Epithelial cell of proximal tubule (primary cell): ENCODE measurements around the gene ITGB1BP1. TPM values are rescaled to one million over a fixed set of nuclear protein-coding genes. Genes with fewer than 3 reads are reported as not detected.

Experiments used
- DNase-seq: peaks from one replicate; pipeline ENCODE4 v3.0.0-alpha.2; 2011; ENCODE audit warnings: low read depth
- H3K4me3 ChIP-seq: 2 replicates; pipeline ENCODE4 v1.5.1; 2011; ENCODE audit warnings: low read depth, mild to moderate bottlenecking, low read length
- total RNA-seq: library from RNA; depleted of rRNA; stranded (reverse); fragments of >200 nt; gene quantifications from 2 replicates; pipeline ENCODE4 v1.2.3, GENCODE V29; 2015
- TF ChIP-seq, protein P1 (sequence below): conservative IDR thresholded peaks from 2 replicates; pipeline ENCODE4 v1.5.1; 2012; ENCODE audit warnings: low read depth, mild to moderate bottlenecking, low read length

Gene ITGB1BP1
- total RNA-seq, 1 donor from 2014 or later = 62.6 TPM

DNA sequence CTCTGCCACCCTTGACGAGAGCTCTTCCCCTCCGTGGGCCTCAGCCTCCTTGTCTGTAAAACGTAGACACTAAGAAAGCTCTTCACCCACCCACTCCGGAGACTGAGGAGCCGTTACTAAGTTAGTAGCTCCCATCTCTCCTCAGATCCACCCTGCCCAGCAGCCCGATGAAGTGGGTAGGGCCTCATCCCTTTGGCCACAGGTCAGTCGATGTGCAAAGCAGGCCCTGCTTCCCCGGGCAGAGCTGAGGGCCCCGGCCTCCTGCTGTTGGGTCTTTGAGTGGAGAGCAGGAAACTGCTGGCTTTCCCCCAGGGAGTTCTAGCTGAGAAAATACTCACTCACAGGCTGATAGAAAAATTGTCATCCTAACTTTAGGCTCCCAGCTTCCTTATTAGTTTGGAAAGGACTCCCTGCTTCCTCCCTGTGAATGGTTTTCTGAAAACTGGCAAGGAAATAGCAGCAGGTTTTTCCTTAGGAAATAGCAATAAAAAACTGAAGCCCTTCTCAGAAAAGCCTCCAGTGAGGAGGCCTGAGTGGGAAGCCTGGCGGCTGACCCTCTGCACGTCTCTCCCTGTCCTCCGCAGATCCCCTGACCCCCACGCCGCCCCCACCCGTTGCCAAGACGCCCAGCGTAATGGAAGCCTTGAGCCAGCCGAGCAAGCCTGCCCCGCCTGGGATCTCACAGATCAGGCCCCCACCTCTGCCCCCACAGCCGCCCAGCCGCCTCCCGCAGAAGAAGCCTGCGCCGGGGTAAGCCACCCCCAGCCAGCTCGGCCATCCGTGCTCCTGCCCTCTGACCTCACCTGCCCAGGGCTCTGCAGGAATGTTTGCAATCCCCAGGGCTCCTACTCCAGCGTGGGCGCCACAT is 30.2 kb downstream of the ITGB1BP1 start:
- TF ChIP-seq, protein P1, sequence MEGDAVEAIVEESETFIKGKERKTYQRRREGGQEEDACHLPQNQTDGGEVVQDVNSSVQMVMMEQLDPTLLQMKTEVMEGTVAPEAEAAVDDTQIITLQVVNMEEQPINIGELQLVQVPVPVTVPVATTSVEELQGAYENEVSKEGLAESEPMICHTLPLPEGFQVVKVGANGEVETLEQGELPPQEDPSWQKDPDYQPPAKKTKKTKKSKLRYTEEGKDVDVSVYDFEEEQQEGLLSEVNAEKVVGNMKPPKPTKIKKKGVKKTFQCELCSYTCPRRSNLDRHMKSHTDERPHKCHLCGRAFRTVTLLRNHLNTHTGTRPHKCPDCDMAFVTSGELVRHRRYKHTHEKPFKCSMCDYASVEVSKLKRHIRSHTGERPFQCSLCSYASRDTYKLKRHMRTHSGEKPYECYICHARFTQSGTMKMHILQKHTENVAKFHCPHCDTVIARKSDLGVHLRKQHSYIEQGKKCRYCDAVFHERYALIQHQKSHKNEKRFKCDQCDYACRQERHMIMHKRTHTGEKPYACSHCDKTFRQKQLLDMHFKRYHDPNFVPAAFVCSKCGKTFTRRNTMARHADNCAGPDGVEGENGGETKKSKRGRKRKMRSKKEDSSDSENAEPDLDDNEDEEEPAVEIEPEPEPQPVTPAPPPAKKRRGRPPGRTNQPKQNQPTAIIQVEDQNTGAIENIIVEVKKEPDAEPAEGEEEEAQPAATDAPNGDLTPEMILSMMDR = no peak
- DNase-seq = no peak
- H3K4me3 ChIP-seq = no peak overlapping the region

DNA sequence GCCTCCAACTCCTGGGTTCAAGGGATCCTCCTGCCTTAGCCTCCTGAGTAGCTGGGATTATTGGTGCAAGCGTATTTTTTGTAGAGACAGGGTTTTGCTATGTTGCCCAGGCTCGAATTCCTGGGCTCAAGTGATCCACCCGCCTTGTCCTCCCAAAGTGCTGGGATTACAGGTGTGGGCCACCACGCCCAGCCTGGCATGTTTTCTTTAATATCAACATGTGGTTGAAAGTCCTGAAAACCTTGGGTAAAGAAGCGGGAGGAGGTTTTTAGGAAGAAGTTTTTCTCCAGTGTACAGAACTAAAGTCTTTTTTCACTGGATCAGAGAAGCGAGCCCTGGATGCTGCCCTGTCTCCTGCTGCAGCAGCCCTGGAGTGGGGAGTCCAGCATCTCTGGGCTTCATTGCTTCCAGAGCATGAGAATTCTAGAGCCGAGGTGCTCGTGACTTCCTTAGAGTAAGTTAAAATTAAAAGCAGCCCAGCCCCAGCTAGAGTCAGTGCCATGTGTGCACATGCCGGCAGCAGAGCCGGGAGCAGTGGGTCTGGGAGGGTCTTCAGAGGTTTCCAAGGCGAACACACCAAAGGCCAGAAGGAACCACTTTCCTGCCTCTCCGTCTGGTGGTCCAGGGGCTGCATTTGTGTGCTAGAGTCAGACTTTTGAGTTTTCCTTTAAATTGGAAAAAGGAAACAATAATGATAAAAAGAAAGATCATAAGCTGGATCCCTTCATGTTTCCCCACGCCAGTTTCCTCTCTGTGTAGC is 31.2 kb downstream of the ITGB1BP1 start:
- DNase-seq = no peak
- TF ChIP-seq, protein P1 = no peak

DNA sequence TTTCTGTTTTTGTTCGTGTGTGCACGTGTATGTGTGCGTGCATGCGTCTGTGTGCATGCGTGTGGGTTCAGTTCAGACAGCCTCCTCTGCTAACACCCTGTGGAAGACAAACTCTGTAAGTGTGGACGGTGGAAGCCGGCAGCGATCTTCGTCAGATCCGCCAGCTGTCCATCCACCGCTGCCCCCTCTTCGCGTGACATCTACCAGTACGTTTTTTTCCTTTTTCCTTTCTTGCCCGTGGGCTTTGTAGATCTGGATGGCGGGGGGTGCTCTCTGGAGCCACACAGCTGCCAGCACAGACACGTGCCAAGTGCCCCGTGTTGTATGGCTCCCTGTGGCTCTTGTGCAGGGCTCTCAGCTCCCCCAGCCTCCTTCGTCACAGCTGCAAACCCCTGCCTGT is 32.3 kb downstream of the ITGB1BP1 start:
- DNase-seq = no peak
- no peak overlapping the region for H3K4me3 ChIP-seq
- TF ChIP-seq, protein P1 = no peak

More for the DNA sequence above, 31.2 kb downstream of the ITGB1BP1 start:
- H3K4me3 ChIP-seq = no peak overlapping the region

DNA sequence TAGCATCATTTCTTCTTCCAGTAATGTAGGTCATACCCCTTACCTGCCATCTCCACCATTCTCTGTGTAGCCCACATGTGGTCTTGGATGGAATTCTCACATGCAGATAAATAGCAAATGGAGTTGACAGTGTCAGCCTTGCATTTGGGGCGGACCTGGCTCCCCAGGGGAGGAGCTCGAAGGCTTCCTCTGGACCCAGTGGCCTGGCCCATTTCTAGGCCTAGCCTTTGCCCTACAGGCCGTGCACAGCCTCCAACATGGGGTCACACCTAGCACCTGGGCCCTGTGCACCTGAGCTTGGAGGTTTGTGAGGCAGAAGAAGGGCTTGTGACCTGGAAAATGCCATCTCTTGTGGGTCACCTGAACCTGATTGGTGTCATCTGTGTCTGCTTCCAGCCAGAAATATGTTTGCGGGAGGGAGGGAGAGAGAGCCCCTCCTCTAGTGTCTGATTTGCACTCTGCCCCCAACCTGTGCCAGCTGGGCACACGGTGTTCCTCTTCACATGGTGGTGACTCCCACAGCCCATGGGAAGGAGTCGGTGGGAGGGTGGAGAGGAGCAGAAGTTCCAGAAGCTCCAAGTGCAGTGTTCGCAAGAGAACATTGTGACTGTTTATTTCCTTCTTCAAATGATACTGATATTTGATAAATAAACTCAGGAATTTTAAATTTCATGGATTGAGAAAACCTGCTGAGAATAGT is 33.0 kb downstream of the ITGB1BP1 start:
- no peak for DNase-seq
- TF ChIP-seq, protein P1 = no peak
- H3K4me3 ChIP-seq = no peak overlapping the region

DNA sequence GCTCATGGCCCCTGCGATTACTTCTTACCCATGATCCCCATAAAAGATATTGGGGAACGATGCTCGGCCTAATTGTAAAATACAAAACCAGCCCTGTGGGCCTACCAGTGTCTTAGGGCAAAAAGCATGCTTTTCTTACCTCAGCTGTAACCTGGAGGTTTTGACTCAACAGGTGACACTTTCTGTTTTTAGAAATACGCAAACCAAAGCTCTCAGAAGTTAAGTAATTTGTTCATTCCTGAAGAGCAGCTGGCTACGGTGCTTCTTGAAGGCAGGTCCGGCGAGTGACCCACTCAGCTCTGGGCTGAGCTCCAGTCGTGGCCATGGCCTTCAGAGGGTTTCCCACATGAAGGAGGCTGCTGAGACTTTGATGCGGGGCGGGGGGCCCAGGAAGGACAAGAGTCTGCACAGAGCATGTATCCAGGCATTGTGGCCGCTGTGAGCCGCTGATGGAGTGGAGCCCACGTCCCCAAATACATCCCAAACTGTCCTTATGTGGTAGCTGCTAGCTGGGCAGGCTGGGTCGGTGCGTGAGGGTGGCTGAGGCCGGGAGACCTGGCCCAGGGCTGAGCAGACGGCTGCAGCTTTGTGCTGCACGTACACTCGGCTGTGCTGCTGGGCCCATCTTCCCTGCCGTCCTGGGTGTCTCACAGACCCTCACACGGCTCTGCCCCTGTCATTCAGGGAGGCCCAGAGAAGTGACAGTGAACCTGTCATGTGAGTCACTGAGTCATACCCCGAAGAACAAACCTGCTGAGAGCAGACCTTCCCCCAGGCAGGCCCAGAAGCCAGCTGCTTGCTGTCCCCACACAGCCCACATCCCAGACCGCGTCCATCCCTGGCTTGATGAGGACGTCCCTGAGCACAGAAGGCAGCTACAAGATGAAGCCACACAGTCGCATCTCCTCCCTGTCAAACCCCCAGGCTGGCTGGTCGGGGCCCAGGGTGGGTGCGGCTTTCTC is 34.1 kb downstream of the ITGB1BP1 start:
- no peak overlapping the region for H3K4me3 ChIP-seq
- no peak for DNase-seq
- TF ChIP-seq, protein P1 = no peak

DNA sequence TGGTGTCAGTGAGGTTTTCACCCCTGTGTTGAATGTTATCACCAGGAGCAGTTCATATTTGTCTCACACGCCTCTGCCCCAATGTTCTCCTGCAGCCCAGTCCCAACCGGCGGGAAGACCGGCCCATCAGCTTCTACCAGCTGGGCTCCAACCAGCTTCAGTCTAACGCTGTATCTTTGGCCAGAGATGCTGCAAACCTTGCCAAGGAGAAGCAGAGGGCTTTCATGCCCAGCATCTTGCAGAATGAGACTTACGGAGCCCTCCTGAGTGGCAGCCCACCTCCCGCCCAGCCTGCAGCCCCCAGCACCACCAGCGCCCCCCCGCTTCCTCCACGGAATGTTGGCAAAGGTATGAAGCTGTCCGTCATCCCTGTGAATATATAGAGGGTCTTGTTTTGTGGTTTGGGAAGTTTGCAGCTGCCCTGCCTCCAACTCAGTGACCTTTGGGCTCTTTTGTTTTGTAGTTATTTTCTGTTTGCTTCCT is 35.1 kb downstream of the ITGB1BP1 start:
- H3K4me3 ChIP-seq = no peak overlapping the region
- TF ChIP-seq, protein P1 = no peak
- DNase-seq = no peak
